ENCODE results near the gene PEX14. TPM values are rescaled to one million over a fixed set of nuclear protein-coding genes. Genes with fewer than 3 reads are reported as not detected.

Gene PEX14
- total RNA-seq, 1 experiment from 2014 or later: 36.0 TPM

- Histone ChIP-seq H3K4me1 (ENCODE audit: control insufficient read depth, insufficient read depth, low read length) (no peaks in the 10 kb centered on the region), H3K4me3 (ENCODE audit: low read depth in 2 of 2, low read length in 2 of 2) (no peak overlapping the region), H3K36me3 (ENCODE audit: control insufficient read depth, insufficient read depth, low read length) (no peaks in the 10 kb centered on the region), H3K9me3 (ENCODE audit: control insufficient read depth, insufficient read depth, low read depth, low read length) (no peaks in the 10 kb centered on the region), H3K27ac (ENCODE audit: low read length) (no peak overlapping the region), H3K27me3 (ENCODE audit: control insufficient read depth, insufficient read depth, low read length) (no peaks in the 10 kb centered on the region)
- ChIA-PET POLR2A (no interaction called here), CTCF (no interaction called here)
- DNase-seq (ENCODE audit: low read depth, low spot score) (no peak), ATAC-seq (no peak)
- no TSS peak for BruUV-seq (replicated peaks)
- intact Hi-C loops (cut with micrococcal nuclease; ENCODE audit: unreplicated experiment): no loop called here
- no peak for TF ChIP-seq TCF7L2 (IDR thresholded peaks at IDR 0.05; ENCODE audit: low read depth, low read length)
- TF ChIP-seq, protein P1, sequence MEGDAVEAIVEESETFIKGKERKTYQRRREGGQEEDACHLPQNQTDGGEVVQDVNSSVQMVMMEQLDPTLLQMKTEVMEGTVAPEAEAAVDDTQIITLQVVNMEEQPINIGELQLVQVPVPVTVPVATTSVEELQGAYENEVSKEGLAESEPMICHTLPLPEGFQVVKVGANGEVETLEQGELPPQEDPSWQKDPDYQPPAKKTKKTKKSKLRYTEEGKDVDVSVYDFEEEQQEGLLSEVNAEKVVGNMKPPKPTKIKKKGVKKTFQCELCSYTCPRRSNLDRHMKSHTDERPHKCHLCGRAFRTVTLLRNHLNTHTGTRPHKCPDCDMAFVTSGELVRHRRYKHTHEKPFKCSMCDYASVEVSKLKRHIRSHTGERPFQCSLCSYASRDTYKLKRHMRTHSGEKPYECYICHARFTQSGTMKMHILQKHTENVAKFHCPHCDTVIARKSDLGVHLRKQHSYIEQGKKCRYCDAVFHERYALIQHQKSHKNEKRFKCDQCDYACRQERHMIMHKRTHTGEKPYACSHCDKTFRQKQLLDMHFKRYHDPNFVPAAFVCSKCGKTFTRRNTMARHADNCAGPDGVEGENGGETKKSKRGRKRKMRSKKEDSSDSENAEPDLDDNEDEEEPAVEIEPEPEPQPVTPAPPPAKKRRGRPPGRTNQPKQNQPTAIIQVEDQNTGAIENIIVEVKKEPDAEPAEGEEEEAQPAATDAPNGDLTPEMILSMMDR (IDR thresholded peaks at IDR 0.05): no peak
- no peak for TF ChIP-seq POLR2AphosphoS5 (IDR thresholded peaks at IDR 0.05; ENCODE audit: low read depth, low read length)
- TF ChIP-seq, protein P2, sequence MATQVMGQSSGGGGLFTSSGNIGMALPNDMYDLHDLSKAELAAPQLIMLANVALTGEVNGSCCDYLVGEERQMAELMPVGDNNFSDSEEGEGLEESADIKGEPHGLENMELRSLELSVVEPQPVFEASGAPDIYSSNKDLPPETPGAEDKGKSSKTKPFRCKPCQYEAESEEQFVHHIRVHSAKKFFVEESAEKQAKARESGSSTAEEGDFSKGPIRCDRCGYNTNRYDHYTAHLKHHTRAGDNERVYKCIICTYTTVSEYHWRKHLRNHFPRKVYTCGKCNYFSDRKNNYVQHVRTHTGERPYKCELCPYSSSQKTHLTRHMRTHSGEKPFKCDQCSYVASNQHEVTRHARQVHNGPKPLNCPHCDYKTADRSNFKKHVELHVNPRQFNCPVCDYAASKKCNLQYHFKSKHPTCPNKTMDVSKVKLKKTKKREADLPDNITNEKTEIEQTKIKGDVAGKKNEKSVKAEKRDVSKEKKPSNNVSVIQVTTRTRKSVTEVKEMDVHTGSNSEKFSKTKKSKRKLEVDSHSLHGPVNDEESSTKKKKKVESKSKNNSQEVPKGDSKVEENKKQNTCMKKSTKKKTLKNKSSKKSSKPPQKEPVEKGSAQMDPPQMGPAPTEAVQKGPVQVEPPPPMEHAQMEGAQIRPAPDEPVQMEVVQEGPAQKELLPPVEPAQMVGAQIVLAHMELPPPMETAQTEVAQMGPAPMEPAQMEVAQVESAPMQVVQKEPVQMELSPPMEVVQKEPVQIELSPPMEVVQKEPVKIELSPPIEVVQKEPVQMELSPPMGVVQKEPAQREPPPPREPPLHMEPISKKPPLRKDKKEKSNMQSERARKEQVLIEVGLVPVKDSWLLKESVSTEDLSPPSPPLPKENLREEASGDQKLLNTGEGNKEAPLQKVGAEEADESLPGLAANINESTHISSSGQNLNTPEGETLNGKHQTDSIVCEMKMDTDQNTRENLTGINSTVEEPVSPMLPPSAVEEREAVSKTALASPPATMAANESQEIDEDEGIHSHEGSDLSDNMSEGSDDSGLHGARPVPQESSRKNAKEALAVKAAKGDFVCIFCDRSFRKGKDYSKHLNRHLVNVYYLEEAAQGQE (IDR thresholded peaks at IDR 0.05; ENCODE audit: insufficient read depth in 1 of 2, low read depth in 2 of 2, low read length in 1 of 2): no peak
- no peak for TF ChIP-seq SIN3A (IDR thresholded peaks at IDR 0.05; ENCODE audit: borderline replicate concordance, insufficient read depth, low read depth, low read length)
- in situ Hi-C loops (cut with HindIII; ENCODE audit: low pct_unique_long_range_greater_than_20kb, low sequenced_read_pairs): no loop called here
Observed at GRCh38 chr1:10450836-10451235, 23.9 kb upstream of the PEX14 start.

- DNase-seq (ENCODE audit: low read depth, low spot score) (no peak), ATAC-seq (no peak)
- Histone ChIP-seq H3K27ac (ENCODE audit: low read length) (no peak overlapping the region), H3K9me3 (ENCODE audit: control insufficient read depth, insufficient read depth, low read depth, low read length) (no peaks in the 10 kb centered on the region), H3K36me3 (ENCODE audit: control insufficient read depth, insufficient read depth, low read length) (no peaks in the 10 kb centered on the region), H3K4me3 (ENCODE audit: low read depth in 2 of 2, low read length in 2 of 2) (no peak overlapping the region), H3K27me3 (ENCODE audit: control insufficient read depth, insufficient read depth, low read length) (no peaks in the 10 kb centered on the region), H3K4me1 (ENCODE audit: control insufficient read depth, insufficient read depth, low read length) (no peaks in the 10 kb centered on the region)
- in situ Hi-C loops (cut with HindIII; ENCODE audit: low pct_unique_long_range_greater_than_20kb, low sequenced_read_pairs): no loop called here
- intact Hi-C loops (cut with micrococcal nuclease; ENCODE audit: unreplicated experiment): no loop called here
- ChIA-PET CTCF (interaction anchor here (0.5 to 0.6 kb wide), 2 partner anchors 36 to 621 kb away, joined by 4 to 8 read pairs; no protein-coding TSS in a partner anchor), POLR2A (interaction anchor here (0.6 kb wide), 1 partner anchor 14 kb away, joined by 4 read pairs; no protein-coding TSS in a partner anchor)
- TF ChIP-seq, protein P1 (IDR thresholded peaks at IDR 0.05): no peak
- TF ChIP-seq SIN3A (IDR thresholded peaks at IDR 0.05; ENCODE audit: borderline replicate concordance, insufficient read depth, low read depth, low read length) (no peak), POLR2AphosphoS5 (IDR thresholded peaks at IDR 0.05; ENCODE audit: low read depth, low read length) (no peak), TCF7L2 (IDR thresholded peaks at IDR 0.05; ENCODE audit: low read depth, low read length) (no peak)
- TF ChIP-seq, protein P2 (IDR thresholded peaks at IDR 0.05; ENCODE audit: insufficient read depth in 1 of 2, low read depth in 2 of 2, low read length in 1 of 2): no peak
- BruUV-seq (replicated peaks): TSS peak; percentile 66
Observed at GRCh38 chr1:10451287-10451686, 23.5 kb upstream of the PEX14 start.

All from Panc1 (cell line).